Suppressor macrophage treated with lipopolysaccharide for 4 hours (primary cell): ENCODE data around the gene IFT122.
"Not testable (repeated sequence)": the region's sequence is repeated elsewhere in the genome, so short reads cannot be mapped to it uniquely, and the experiment has no call there.

Source experiments
- DNase-seq: peaks from one replicate; pipeline ENCODE4 v3.0.0-alpha.2; 2020

IFT122 gene

GRCh38 chr3:129439817-129440617, at the start of gene IFT122, which contains the start of gene MBD4:
IFT122 (plus strand) TSS chr3:129440224; CDS start chr3:129440331, 107 bp downstream.
MBD4 (minus strand) TSS chr3:129439948; CDS start chr3:129439833, 115 bp downstream.
- peak; percentile 99 for DNase-seq

- not testable (repeated sequence) for DNase-seq
These were observed 48.4 kb upstream of the IFT122 start for GRCh38 chr3:129391583-129391982.

GRCh38 chr3:129392106-129392887, 47.7 kb upstream of the IFT122 start:
- DNase-seq, result not testable (repeated sequence)

GRCh38 chr3:129393271-129393670, 46.8 kb upstream of the IFT122 start:
- no peak for DNase-seq

- not testable (repeated sequence) for DNase-seq
These were observed 46.1 kb upstream of the IFT122 start for GRCh38 chr3:129393760-129394564.

GRCh38 chr3:129398803-129399144, 41.2 kb upstream of the IFT122 start:
- DNase-seq, result peak; percentile 15

GRCh38 chr3:129399145-129399894, 40.7 kb upstream of the IFT122 start:
- DNase-seq, result peak; percentile 97

- no peak for DNase-seq
These were observed 40.1 kb upstream of the IFT122 start for GRCh38 chr3:129399895-129400357.

- DNase-seq, result no peak
These were observed 37.8 kb upstream of the IFT122 start for GRCh38 chr3:129402210-129402609.

- DNase-seq, result no peak
These were observed 37.4 kb upstream of the IFT122 start for GRCh38 chr3:129402616-129403015.

- DNase-seq, result no peak
These were observed 36.6 kb upstream of the IFT122 start for GRCh38 chr3:129403450-129403849.

GRCh38 chr3:129404130-129404529, 35.9 kb upstream of the IFT122 start:
- DNase-seq, result no peak

GRCh38 chr3:129404610-129405009, 35.4 kb upstream of the IFT122 start:
- no peak for DNase-seq

GRCh38 chr3:129409541-129409940, 30.5 kb upstream of the IFT122 start:
- DNase-seq, result no peak

GRCh38 chr3:129410971-129411370, 29.1 kb upstream of the IFT122 start:
- DNase-seq, result no peak

- DNase-seq, result no peak
These were observed 27.4 kb upstream of the IFT122 start for GRCh38 chr3:129412542-129413198.

- DNase-seq, result not testable (repeated sequence)
These were observed 26.8 kb upstream of the IFT122 start for GRCh38 chr3:129413238-129413637.

GRCh38 chr3:129413687-129414506, 26.1 kb upstream of the IFT122 start:
- no peak for DNase-seq

GRCh38 chr3:129415378-129415777, 24.6 kb upstream of the IFT122 start:
- no peak for DNase-seq

- DNase-seq, result no peak
These were observed 24.2 kb upstream of the IFT122 start for GRCh38 chr3:129415830-129416229.

- no peak for DNase-seq
These were observed 23.6 kb upstream of the IFT122 start for GRCh38 chr3:129416415-129416814.
